ENCODE measurements around the gene JAZF1. TPM values are rescaled to one million over a fixed set of nuclear protein-coding genes. Genes with fewer than 3 reads are reported as not detected.

The JAZF1 gene
- total RNA-seq (38.6 and 42.3 TPM in 2 replicates), polyA plus RNA-seq (14.0 and 18.3 TPM in 2 replicates), polyA minus RNA-seq (10.5 and 26.2 TPM in 2 replicates)
- total RNA-seq (2013): 21.6 TPM

- peak; percentile 80 for DNase-seq
- peak; percentile 50 for ATAC-seq (ENCODE audit: low read depth)
- H3K4me3 ChIP-seq (ENCODE audit: control extremely low read depth in 1 of 5, extremely low read depth in 1 of 5, insufficient read depth in 1 of 5, low read depth in 2 of 5, low read length in 4 of 5): peak within 1 kb of the TSS in 4 of 5 experiments; percentile 63 to 83 (median 74)
- H3K9ac ChIP-seq (ENCODE audit: low read length): peak within 1 kb of the TSS; percentile 72
- no peaks in the 10 kb centered on the region for H3K9me3 Mint-ChIP-seq (ENCODE audit: insufficient read depth)
- peak within 1 kb of the TSS; percentile 74 to 81 for H3K27ac ChIP-seq (ENCODE audit: low read length in 2 of 2)
- intact Hi-C loops (cut with micrococcal nuclease): loop anchor here (5.0 to 10.0 kb wide), 3 partner anchors 46 to 92 kb away; no protein-coding TSS in a partner anchor
- WGBS (ENCODE audit: insufficient coverage): under 1% methylated on average over 25 of the region's 64 CpGs
- peak within 1 kb of the TSS; percentile 91 for H3K4me2 ChIP-seq (replicated peaks; ENCODE audit: low read depth, low read length, poor library complexity, severe bottlenecking)
- H3K27ac Mint-ChIP-seq: peak within 1 kb of the TSS; percentile 94
- no peaks in the 10 kb centered on the region for H3K27me3 ChIP-seq (replicated peaks in 1 of 4; ENCODE audit: control extremely low read depth in 1 of 4, control insufficient read depth in 3 of 4, insufficient read depth in 4 of 4, low read length in 3 of 4)
- no peaks in the 10 kb centered on the region for H4K20me1 ChIP-seq (ENCODE audit: control insufficient read depth, insufficient read depth, low read length, poor library complexity, severe bottlenecking)
- H3K36me3 ChIP-seq (replicated peaks in 1 of 2; ENCODE audit: control extremely low read depth in 1 of 2, control insufficient read depth in 1 of 2, extremely low read depth in 1 of 2, insufficient read depth in 2 of 2, low read length in 1 of 2): no peaks in the 10 kb centered on the region
- H3K4me3 Mint-ChIP-seq: peak within 1 kb of the TSS; percentile 89
- no peaks in the 10 kb centered on the region for H3K27me3 Mint-ChIP-seq
- POLR2A ChIA-PET: interaction anchor here (1.4 to 2.2 kb wide), 2 partner anchors 15 to 29 kb away, joined by 3 to 5 read pairs; no protein-coding TSS in a partner anchor
- TF ChIP-seq CTCF (IDR thresholded peaks at IDR 0.05) (no peak), EZH2 (IDR thresholded peaks at IDR 0.05; ENCODE audit: borderline replicate concordance, insufficient read depth, low read depth, low read length, poor library complexity, severe bottlenecking) (no peak)
- H3K9me3 ChIP-seq (ENCODE audit: control extremely low read depth in 1 of 3, control insufficient read depth in 2 of 3, insufficient read depth in 1 of 3, low read length in 2 of 3): no peaks in the 10 kb centered on the region
- peak within 1 kb of the TSS; percentile 71 for H2AFZ ChIP-seq (ENCODE audit: insufficient read depth, low read depth, low read length, poor library complexity, severe bottlenecking)
- peaks cover 42 to 67% of the 10 kb centered on the region in 2 donors for H3K4me1 ChIP-seq (ENCODE audit: control insufficient read depth in 2 of 2, insufficient read depth in 2 of 2, low read length in 2 of 2)
- H3K4me1 Mint-ChIP-seq: peaks cover 69% of the 10 kb centered on the region
- CTCF ChIA-PET: interaction anchor here (1.0 to 2.3 kb wide), 3 partner anchors 15 to 84 kb away, joined by 3 to 6 read pairs (median 4); no protein-coding TSS in a partner anchor
- peaks cover 60% of the 10 kb centered on the region for H3K79me2 ChIP-seq (ENCODE audit: control insufficient read depth, insufficient read depth, low read length)
Measured at GRCh38 chr7:28180364-28181147, at the start of gene JAZF1. Gene JAZF1, minus strand, starts transcription at chr7:28180795.

- Mint-ChIP-seq H3K4me1 (peaks cover 1% of the 10 kb centered on the region), H3K27ac (no peak overlapping the region), H3K27me3 (no peaks in the 10 kb centered on the region), H3K4me3 (no peak overlapping the region), H3K9me3 (ENCODE audit: insufficient read depth) (no peaks in the 10 kb centered on the region)
- H2AFZ ChIP-seq (ENCODE audit: insufficient read depth, low read depth, low read length, poor library complexity, severe bottlenecking): no peak overlapping the region
- CTCF ChIA-PET: no interaction called here
- ATAC-seq (ENCODE audit: low read depth): no peak
- H3K9ac ChIP-seq (ENCODE audit: low read length): no peak overlapping the region
- POLR2A ChIA-PET: interaction anchor here (0.7 kb wide), 1 partner anchor 74 kb away, joined by 5 read pairs; no protein-coding TSS in a partner anchor
- no peaks in the 10 kb centered on the region for H3K79me2 ChIP-seq (ENCODE audit: control insufficient read depth, insufficient read depth, low read length)
- no peak overlapping the region for H3K4me3 ChIP-seq (ENCODE audit: control extremely low read depth in 1 of 5, extremely low read depth in 1 of 5, insufficient read depth in 1 of 5, low read depth in 2 of 5, low read length in 4 of 5)
- TF ChIP-seq EZH2 (IDR thresholded peaks at IDR 0.05; ENCODE audit: borderline replicate concordance, insufficient read depth, low read depth, low read length, poor library complexity, severe bottlenecking) (no peak), CTCF (IDR thresholded peaks at IDR 0.05) (no peak)
- WGBS (ENCODE audit: insufficient coverage): 96% methylated on average over 7 of the region's 7 CpGs
- no peaks in the 10 kb centered on the region for H3K4me1 ChIP-seq (ENCODE audit: control insufficient read depth in 2 of 2, insufficient read depth in 2 of 2, low read length in 2 of 2)
- H3K9me3 ChIP-seq (ENCODE audit: control extremely low read depth in 1 of 3, control insufficient read depth in 2 of 3, insufficient read depth in 1 of 3, low read length in 2 of 3): peaks cover 0 to 2% (median 0%) of the 10 kb centered on the region in 3 donors
- no peaks in the 10 kb centered on the region for H3K36me3 ChIP-seq (replicated peaks in 1 of 2; ENCODE audit: control extremely low read depth in 1 of 2, control insufficient read depth in 1 of 2, extremely low read depth in 1 of 2, insufficient read depth in 2 of 2, low read length in 1 of 2)
- H3K27ac ChIP-seq (ENCODE audit: low read length in 2 of 2): no peak overlapping the region
- no peaks in the 10 kb centered on the region for H3K27me3 ChIP-seq (replicated peaks in 1 of 4; ENCODE audit: control extremely low read depth in 1 of 4, control insufficient read depth in 3 of 4, insufficient read depth in 4 of 4, low read length in 3 of 4)
- DNase-seq: no peak
- no peak overlapping the region for H3K4me2 ChIP-seq (replicated peaks; ENCODE audit: low read depth, low read length, poor library complexity, severe bottlenecking)
- H4K20me1 ChIP-seq (ENCODE audit: control insufficient read depth, insufficient read depth, low read length, poor library complexity, severe bottlenecking): no peaks in the 10 kb centered on the region
- intact Hi-C loops (cut with micrococcal nuclease): no loop called here
Measured at GRCh38 chr7:28230261-28230660, 49.7 kb upstream of the JAZF1 start.

Data from B cell (primary cell).